Adrenal gland (tissue), 19 donors: ENCODE results near the gene KLF12. TPM values are rescaled to one million over a fixed set of nuclear protein-coding genes. Genes with fewer than 3 reads are reported as not detected.

Experiments
- DNase-seq, 7 donors: peaks; one replicate each; pipeline ENCODE4 v3.0.0-alpha.2; 2019 to 2020
- H3K27ac ChIP-seq, 5 donors: fragments of 200-600 bp; sonication (generic) in 4 of 5; 1 replicate in 3 of 5; 2 replicates in 2 of 5; pipeline versions ENCODE4 v1.5.1 to v1.8.0; 2016 to 2020; ENCODE audit warnings: mild to moderate bottlenecking in 1 of 5
- H3K27me3 ChIP-seq: fragments of 200-600 bp; 2 replicates; pipeline ENCODE4 v1.8.0; 2021
- H3K36me3 ChIP-seq, 2 donors: fragments of 200-600 bp; replicated peaks in 1 of 2; 1 replicate in 1 of 2; 2 replicates in 1 of 2; pipeline versions ENCODE4 v1.5.1 to v1.8.0; 2018 to 2022
- H3K4me1 ChIP-seq, 2 donors: fragments of 200-600 bp; replicated peaks in 1 of 2; 1 replicate in 1 of 2; 2 replicates in 1 of 2; pipeline versions ENCODE4 v1.5.1 to v1.8.0; 2018 to 2021
- H3K4me3 ChIP-seq, 4 donors: fragments of 200-600 bp; sonication (generic) in 3 of 4; one replicate each; pipeline ENCODE4 v1.5.1; 2016 to 2018
- H3K9me3 ChIP-seq, 3 donors: fragments of 200-600 bp; sonication (generic) in 1 of 3; replicated peaks in 1 of 3; 1 replicate in 2 of 3; 2 replicates in 1 of 3; pipeline versions ENCODE4 v1.5.1 to v1.8.0; 2016 to 2021
- CTCF ChIP-seq, 6 experiments: fragments of 450-650 bp in 4 of 6; fragments of 200-600 bp in 2 of 6; sonication (generic) in 1 of 6; IDR thresholded peaks; 1 replicate in 5 of 6; 2 replicates in 1 of 6; pipeline versions ENCODE4 v1.5.1 to v1.8.0; 2016 to 2021; ENCODE audit warnings: antibody characterized with exemption in 6 of 6, mild to moderate bottlenecking in 2 of 6, moderate library complexity in 1 of 6
- POLR2A ChIP-seq, 2 donors: fragments of 450-650 bp; IDR thresholded peaks; one replicate each; pipeline ENCODE4 v1.6.1; 2017; ENCODE audit warnings: antibody characterized with exemption in 2 of 2, mild to moderate bottlenecking in 2 of 2, moderate library complexity in 1 of 2
- WGBS, 4 donors: extraction: QIAGEN DNeasy Blood & Tissue Kit in 2 of 4; methylation state at CpG; one replicate each; pipeline versions ENCODE4 v1.1.5 to v1.1.7; 2013 to 2017; 5-methylcytosine and 5-hydroxymethylcytosine counted together
- intact Hi-C, 2 donors: fragments of 100-400 bp; cut with DNase I; formaldehyde crosslinking; loops; one replicate each; pipeline versions ENCODE4 v1.14.1 to v1.15.0; 2022 to 2023
- long read RNA-seq, 10 donors: library from polyadenylated mRNA in 3 of 10; unstranded in 2 of 10; stranded (forward) in 1 of 10; transcript quantifications; one replicate each; pipeline ENCODE4 v2.0.0 and lab custom pipeline, GENCODE V29; 2021 to 2026
- polyA plus RNA-seq, 3 donors: library from polyadenylated mRNA; stranded (reverse); fragments of 200-250 nt in 2 of 3; fragments of 350-450 nt in 1 of 3; fragmentation: Illumina TruSeq in 1 of 3; extraction: RNeasy Lipid Tissue Mini Kit (QIAGEN cat#74804) in 1 of 3; gene quantifications; one replicate each; pipeline ENCODE4 v1.2.3, GENCODE V29; 2013 to 2014
- total RNA-seq, 9 donors: library from RNA; depleted of rRNA in 4 of 9; stranded (reverse); fragments of >200 nt in 4 of 9; fragments of 120-200 nt in 1 of 9; fragmentation: NEBNext Ultra II Directional in 1 of 9; extraction: Animal tissue kit (Norgen Biotek cat#: 25700) in 1 of 9; gene quantifications; one replicate each; pipeline versions ENCODE4 v1.1.0 to v1.2.4, GENCODE V29; 2013 to 2023
- donor health status: healthy with polysubstance abuse.
- donor health status: Bipolar disorder and iron deficiency.
- donor health status: DM: yes; HTN: yes; CAD: no.
- donor health status: DM: no; HTN: no; CAD: no.
- donor health status: DM: no; HTN: no; CAD: no.
- donor health status: DM: yes; HTN: yes; CAD: no.

Gene KLF12
- total RNA-seq (10 to 100 TPM in 2 of 9 donors, 1 to 10 TPM in 7; 3.5 to 16.0 (median 4.9) TPM), polyA plus RNA-seq (1 to 10 TPM in 1 of 3 donors, under 1 TPM in 2; 0.77 to 1.6 (median 0.80) TPM)
- long read RNA-seq, donor 1 = 0 reads
- long read RNA-seq, donor 2 = 0 reads
- long read RNA-seq, donor 3 = 0 reads
- long read RNA-seq, donor 4 = 0 reads
- long read RNA-seq, donor 5, partial matches to known transcripts = 0 of 1 reads
- long read RNA-seq, donor 5, other reads (novel, unspliced or antisense) = 1 of 1 reads
- long read RNA-seq, donor 6 = 0 reads
- long read RNA-seq, donor 7 = 0 reads
- long read RNA-seq, donor 8 = 0 reads
- long read RNA-seq, donor 9 = 0 reads
- long read RNA-seq, donor 10 = 0 reads

GRCh38 chr13:74134221-74134776, at the start of gene KLF12:
KLF12 (minus strand) TSS chr13:74134404.
- H3K27me3 ChIP-seq = no peaks in the 10 kb centered on the region
- H3K4me3 ChIP-seq = peak within 1 kb of the TSS in 3 of 4 donors; percentile 48 to 97 (median 65)
- 0 to 1% (median 0%) methylated on average over 7 to 54 of the region's 54 CpGs; no CpG with 5 or more reads in 1 of the 4 donors for WGBS, 4 donors
- TF ChIP-seq POLR2A (IDR thresholded peaks at IDR 0.05) (no peak), CTCF (IDR thresholded peaks at IDR 0.05) (no peak)
- H3K36me3 ChIP-seq = no peaks in the 10 kb centered on the region
- no peaks in the 10 kb centered on the region for H3K9me3 ChIP-seq
- H3K27ac ChIP-seq = peak within 1 kb of the TSS in 4 of 5 donors; percentile 42 to 90 (median 74)
- intact Hi-C loops = no loop called here
- DNase-seq = peak; percentile 67 to 81 (median 77)
- peaks cover 0 to 16% of the 10 kb centered on the region in 2 donors for H3K4me1 ChIP-seq

GRCh38 chr13:74182491-74182890, 48.3 kb upstream of the KLF12 start:
- intact Hi-C loops = no loop called here
- no peak for TF ChIP-seq CTCF (IDR thresholded peaks at IDR 0.05)
- TF ChIP-seq POLR2A (IDR thresholded peaks at IDR 0.05) = no peak
- H3K27me3 ChIP-seq = no peaks in the 10 kb centered on the region
- H3K27ac ChIP-seq = no peak overlapping the region
- DNase-seq = no peak
- H3K36me3 ChIP-seq = no peaks in the 10 kb centered on the region
- 74 to 100% (median 92%) methylated on average over 1 of the region's 1 CpG for WGBS, 4 donors
- no peaks in the 10 kb centered on the region for H3K4me1 ChIP-seq
- H3K4me3 ChIP-seq = no peak overlapping the region
- H3K9me3 ChIP-seq = no peaks in the 10 kb centered on the region

GRCh38 chr13:74174810-74175209, 40.6 kb upstream of the KLF12 start:
- H3K36me3 ChIP-seq = no peaks in the 10 kb centered on the region
- no peaks in the 10 kb centered on the region for H3K4me1 ChIP-seq
- no peak overlapping the region for H3K4me3 ChIP-seq
- no peak overlapping the region for H3K27ac ChIP-seq
- TF ChIP-seq POLR2A (IDR thresholded peaks at IDR 0.05) (no peak), CTCF (IDR thresholded peaks at IDR 0.05) (no peak)
- no peaks in the 10 kb centered on the region for H3K27me3 ChIP-seq
- intact Hi-C loops = no loop called here
- no peak for DNase-seq
- WGBS, 4 donors = 55 to 79% (median 66%) methylated on average over 2 of the region's 2 CpGs
- H3K9me3 ChIP-seq = no peaks in the 10 kb centered on the region

- Histone ChIP-seq H3K4me1 (no peaks in the 10 kb centered on the region), H3K4me3 (no peak overlapping the region), H3K36me3 (no peaks in the 10 kb centered on the region), H3K27ac (no peak overlapping the region), H3K27me3 (no peaks in the 10 kb centered on the region), H3K9me3 (no peaks in the 10 kb centered on the region)
- no peak for DNase-seq
- intact Hi-C loops = no loop called here
- WGBS, 4 donors = 80 to 87% (median 84%) methylated on average over 3 of the region's 3 CpGs
- TF ChIP-seq POLR2A (IDR thresholded peaks at IDR 0.05) (no peak), CTCF (IDR thresholded peaks at IDR 0.05) (no peak)
These were observed 39.6 kb upstream of the KLF12 start for GRCh38 chr13:74173822-74174221.
